IMR-90 (cell line): Measurements from ENCODE around the gene ROCK1. TPM values are rescaled to one million over a fixed set of nuclear protein-coding genes. Genes with fewer than 3 reads are reported as not detected.
A peak's percentile ranks its signal among the peaks of the same experiment; 100 is the strongest.

Source experiments
- ATAC-seq: fragments of 200-7000 bp; cut with Tn5 transposase; 2 replicates; pipeline ENCODE4 v1.9.1; 2020; ENCODE audit warnings: low read depth, mild to moderate bottlenecking, moderate library complexity
- BruUV-seq: library from RNA; stranded (reverse); fragments of 400-500 nt; replicated peaks from 2 replicates; lab custom pipeline; 2021; lab: Mats Ljungman, UMichigan
- CTCF ChIA-PET: fragments of 300-600 bp; formaldehyde crosslinking; extraction: SDS; loops from one replicate; lab custom pipeline; 2021; ENCODE audit warnings: antibody characterized with exemption; lab: Yijun Ruan, JAX
- POLR2A ChIA-PET: fragments of 300-600 bp; sonication (Branson Sonifier 250); formaldehyde crosslinking; loops from one replicate; lab custom pipeline; 2022; ENCODE audit warnings: antibody characterized with exemption; ENCODE audit not compliant: unreplicated experiment; lab: Charles Lee
- DNase-seq: peaks from one replicate; pipeline ENCODE4 v3.0.0; 2013
- H2AFZ ChIP-seq: replicated peaks from 2 replicates; pipeline ENCODE3; 2013; ENCODE audit warnings: low read length, mild to moderate bottlenecking; ENCODE audit not compliant: poor library complexity
- H2AK5ac ChIP-seq: 2 replicates; pipeline ENCODE4 v1.6.1; 2013; ENCODE audit warnings: low read depth, low read length, inconsistent platforms
- H2AK9ac ChIP-seq: replicated peaks from 2 replicates; pipeline ENCODE3; 2013; ENCODE audit warnings: mild to moderate bottlenecking, low read depth, low read length, moderate library complexity; ENCODE audit not compliant: poor library complexity
- H2BK120ac ChIP-seq: 2 replicates; pipeline ENCODE4 v1.6.1; 2013; ENCODE audit warnings: low read depth, low read length, inconsistent platforms
- H2BK15ac ChIP-seq: 3 replicates; pipeline ENCODE4 v1.6.1; 2013; ENCODE audit warnings: low read depth, low read length, inconsistent platforms
- H2BK20ac ChIP-seq: 2 replicates; pipeline ENCODE4 v1.6.1; 2013; ENCODE audit warnings: low read depth, mild to moderate bottlenecking, inconsistent platforms, low read length, moderate library complexity
- H2BK5ac ChIP-seq: 2 replicates; pipeline ENCODE4 v1.6.1; 2013; ENCODE audit warnings: mild to moderate bottlenecking, low read depth, low read length, inconsistent platforms; ENCODE audit not compliant: poor library complexity, severe bottlenecking
- H3K14ac ChIP-seq: replicated peaks from 2 replicates; pipeline ENCODE4 v1.6.1; 2013; ENCODE audit warnings: low read depth, low read length, inconsistent platforms
- H3K18ac ChIP-seq: 2 replicates; pipeline ENCODE4 v1.6.1; 2013; ENCODE audit warnings: low read depth, low read length, control low read depth
- H3K23ac ChIP-seq: 2 replicates; pipeline ENCODE4 v1.6.1; 2013; ENCODE audit warnings: low read depth, low read length, inconsistent platforms
- H3K27ac ChIP-seq: 2 replicates; pipeline ENCODE4 v1.5.1; 2013; ENCODE audit warnings: mild to moderate bottlenecking, control low read depth, low read length; ENCODE audit not compliant: insufficient read depth
- H3K27me3 ChIP-seq: 2 replicates; pipeline ENCODE4 v1.6.1; 2013; ENCODE audit warnings: low read length; ENCODE audit not compliant: control insufficient read depth, insufficient read depth
- H3K36me3 ChIP-seq: 2 replicates; pipeline ENCODE4 v1.6.1; 2013; ENCODE audit warnings: low read length, mixed read lengths; ENCODE audit not compliant: control insufficient read depth, insufficient read depth
- H3K4ac ChIP-seq: 2 replicates; pipeline ENCODE4 v1.6.1; 2013; ENCODE audit warnings: low read depth, low read length, inconsistent platforms
- H3K4me1 ChIP-seq: 2 replicates; pipeline ENCODE4 v1.6.1; 2013; ENCODE audit warnings: low read length, mixed read lengths; ENCODE audit not compliant: control insufficient read depth, insufficient read depth
- H3K4me2 ChIP-seq: 2 replicates; pipeline ENCODE4 v1.6.1; 2013; ENCODE audit warnings: low read depth, mild to moderate bottlenecking, control low read depth, low read length, moderate library complexity
- H3K4me3 ChIP-seq: 2 replicates; pipeline ENCODE4 v1.5.1; 2013; ENCODE audit warnings: low read depth, mild to moderate bottlenecking, control low read depth, low read length, moderate library complexity; ENCODE audit not compliant: insufficient read depth
- H3K56ac ChIP-seq: 2 replicates; pipeline ENCODE4 v1.6.1; 2013; ENCODE audit warnings: low read length, inconsistent platforms; ENCODE audit not compliant: insufficient read depth; ENCODE audit errors: extremely low read depth
- H3K79me1 ChIP-seq, 2 experiments: 2 replicates each; pipeline ENCODE4 v1.6.1; 2013; ENCODE audit warnings: low read length in 2 of 2, inconsistent platforms in 1 of 2, low read depth in 1 of 2
- H3K9ac ChIP-seq: 2 replicates; pipeline ENCODE4 v1.6.1; 2013; ENCODE audit warnings: low read depth, low read length, control low read depth
- H3K9me1 ChIP-seq: 2 replicates; pipeline ENCODE4 v1.6.1; 2013; ENCODE audit warnings: low read length, inconsistent platforms; ENCODE audit not compliant: insufficient read depth
- H3K9me3 ChIP-seq: 2 replicates; pipeline ENCODE4 v1.6.1; 2013; ENCODE audit warnings: low read length; ENCODE audit not compliant: control insufficient read depth, insufficient read depth
- H4K20me1 ChIP-seq: 2 replicates; pipeline ENCODE4 v1.6.1; 2013; ENCODE audit warnings: low read length, inconsistent platforms; ENCODE audit not compliant: insufficient read depth
- H4K5ac ChIP-seq: 2 replicates; pipeline ENCODE4 v1.6.1; 2013; ENCODE audit warnings: mild to moderate bottlenecking, low read depth, low read length, control low read depth
- H4K8ac ChIP-seq, 2 experiments: 2 replicates each; pipeline ENCODE4 v1.6.1; 2013; ENCODE audit warnings: low read depth in 2 of 2, low read length in 2 of 2, control low read depth in 1 of 2, inconsistent platforms in 1 of 2
- H4K91ac ChIP-seq: 2 replicates; pipeline ENCODE4 v1.6.1; 2013; ENCODE audit warnings: low read depth, low read length, inconsistent platforms; ENCODE audit not compliant: insufficient read depth
- MAFK ChIP-seq: IDR thresholded peaks from 2 replicates; pipeline ENCODE4 v1.6.1; 2012; ENCODE audit warnings: low read depth, low read length, improper control_type of control experiment
- NFE2L2 ChIP-seq: fragments of 150-350 bp; IDR thresholded peaks from 2 replicates; pipeline ENCODE4 v1.6.1; 2016; ENCODE audit warnings: low read depth, mild to moderate bottlenecking, low read length
- RCOR1 ChIP-seq: IDR thresholded peaks from 2 replicates; pipeline ENCODE4 v1.6.1; 2012; ENCODE audit warnings: mild to moderate bottlenecking, low read length, improper control_type of control experiment; ENCODE audit not compliant: insufficient replicate concordance
- WGBS, 2 experiments: methylation state at CpG; one replicate each; pipeline versions ENCODE4 v1.1.5 to v1.1.7; 2013; ENCODE audit warnings: missing lambda C conversion rate in 2 of 2; ENCODE audit not compliant: insufficient read length in 1 of 2; ENCODE audit errors: extremely low coverage in 2 of 2; 5-methylcytosine and 5-hydroxymethylcytosine counted together
- dilution Hi-C: fragments of 300-500 bp; cut with HindIII; formaldehyde crosslinking; loops from one replicate; pipeline ENCODE4 v1.14.3; 2018; ENCODE audit warnings: low sequenced_read_pairs; ENCODE audit not compliant: unreplicated experiment
- in situ Hi-C: fragments of 300-500 bp; cut with MboI; formaldehyde crosslinking; loops from 3 replicates; pipeline ENCODE4 v1.14.3; 2019; ENCODE audit warnings: low sequenced_read_pairs, inconsistent platforms, mixed read lengths
- intact Hi-C: fragments of 100-400 bp; cut with micrococcal nuclease; formaldehyde crosslinking; loops from 2 replicates; pipeline ENCODE4 v1.10.0; 2022
- polyA plus RNA-seq, 3 experiments: library from polyadenylated mRNA; depleted of rRNA; stranded (reverse); fragments of >200 nt; gene quantifications; 2 replicates each; pipeline ENCODE4 v1.2.3, GENCODE V29; 2012; ENCODE audit warnings: low replicate concordance in 1 of 3
- total RNA-seq: library from RNA; depleted of rRNA; stranded (reverse); fragments of >200 nt; gene quantifications from 2 replicates; pipeline ENCODE4 v1.2.3, GENCODE V29; 2012

ROCK1 gene
- total and polyA plus RNA-seq, 2 of the 4 experiments (the other 2 are of a cell fraction), result 9.9 to 17.0 TPM

DNA sequence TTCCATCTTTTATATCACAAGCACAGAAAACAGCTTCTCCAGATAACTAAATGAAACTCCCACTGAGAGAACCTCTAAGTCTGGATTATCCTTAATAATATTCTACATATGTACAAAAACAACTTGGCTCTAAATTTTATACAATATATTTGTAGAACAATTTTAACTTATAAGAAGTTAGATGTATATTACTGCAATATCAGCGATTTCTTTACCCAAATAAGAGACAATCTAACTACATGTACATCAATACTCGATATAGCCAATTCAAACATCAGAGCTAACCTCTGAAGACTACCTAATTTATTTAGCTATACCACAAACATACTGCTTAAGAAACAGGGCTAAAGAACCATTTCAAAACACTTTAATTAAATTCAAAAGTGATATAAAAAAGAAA lies 148.6 kb downstream of the ROCK1 start:
- Histone ChIP-seq H4K5ac (no peak overlapping the region), H3K9me3 (no peaks in the 10 kb centered on the region), H2BK20ac (no peak overlapping the region), H3K9me1 (no peaks in the 10 kb centered on the region), H3K4me3 (no peak overlapping the region), H3K4me1 (peaks cover 2% of the 10 kb centered on the region; the same call in 1 of the 2 replicates), H3K27me3 (no peaks in the 10 kb centered on the region), H3K36me3 (peaks cover 6% of the 10 kb centered on the region), H3K79me1 (peaks cover 5% of the 10 kb centered on the region in 2 experiments; a peak in 2 of 4 replicates), H3K23ac (no peak overlapping the region), H4K20me1 (no peaks in the 10 kb centered on the region; the same call in 1 of the 2 replicates), H4K8ac (no peak overlapping the region), H3K14ac (no peak overlapping the region), H3K4ac (no peak overlapping the region), H2BK5ac (no peak overlapping the region), H3K27ac (no peak overlapping the region), H2AK9ac (no peak overlapping the region), H3K9ac (no peak overlapping the region), H4K91ac (no peak overlapping the region), H3K4me2 (no peak overlapping the region), H2AFZ (no peak overlapping the region), H2BK15ac (no peak overlapping the region), H3K56ac (no peak overlapping the region), H2BK120ac (no peak overlapping the region), H3K18ac (no peak overlapping the region), H2AK5ac (no peak overlapping the region)
- no peak for TF ChIP-seq NFE2L2
- TF ChIP-seq MAFK, result peak; percentile 89
- TF ChIP-seq RCOR1, result no peak
- DNase-seq (no peak), ATAC-seq (no peak)
- whole genome bisulfite sequencing, 2 experiments, result no CpG with 5 or more reads among the region's 2 CpGs
- ChIA-PET CTCF (no interaction called here), POLR2A (no interaction called here)
- no TSS peak for BruUV-seq
- in situ Hi-C loops, result no loop called here
- intact Hi-C loops, result loop anchor here (5.0 kb wide), 2 partner anchors 89 to 204 kb away; no protein-coding TSS in a partner anchor
- dilution Hi-C loops, result no loop called here
